HEK293T (cell line): Measurements from ENCODE around the gene GRAMD2B.

Source experiments
- CTCF ChIA-PET: fragments of 350-600 bp; formaldehyde crosslinking; extraction: SDS; loops from one replicate; lab custom pipeline; 2021; ENCODE audit warnings: antibody characterized with exemption, inconsistent platforms; lab: Yijun Ruan, JAX
- POLR2A ChIA-PET: fragments of 350-600 bp; formaldehyde crosslinking; extraction: SDS; loops from one replicate; lab custom pipeline; 2020; ENCODE audit warnings: antibody characterized with exemption, inconsistent platforms; lab: Yijun Ruan, JAX
- DNase-seq: peaks from one replicate; pipeline ENCODE4 v3.0.0; 2012; ENCODE audit warnings: mixed read lengths; ENCODE audit errors: extremely low spot score
- ARNT ChIP-seq: fragments of 450-650 bp; IDR thresholded peaks from 2 replicates; pipeline ENCODE4 v1.6.1; 2017; ENCODE audit warnings: mild to moderate bottlenecking
- BHLHE40 ChIP-seq: fragments of 450-650 bp; IDR thresholded peaks from 2 replicates; pipeline ENCODE4 v1.6.1; 2016; ENCODE audit warnings: mild to moderate bottlenecking, moderate library complexity, borderline replicate concordance
- CTBP1 ChIP-seq: fragments of 450-650 bp; IDR thresholded peaks from 2 replicates; pipeline ENCODE4 v1.6.1; 2016; ENCODE audit warnings: borderline replicate concordance
- ELF4 ChIP-seq: fragments of 450-650 bp; IDR thresholded peaks from 2 replicates; pipeline ENCODE4 v1.6.1; 2017; ENCODE audit warnings: antibody characterized with exemption
- FOXA1 ChIP-seq: fragments of 450-650 bp; IDR thresholded peaks from 2 replicates; pipeline ENCODE4 v1.6.1; 2016; ENCODE audit warnings: mild to moderate bottlenecking
- FOXK2 ChIP-seq: fragments of 450-650 bp; IDR thresholded peaks from 2 replicates; pipeline ENCODE4 v1.6.1; 2016; ENCODE audit warnings: mild to moderate bottlenecking
- FOXM1 ChIP-seq: fragments of 450-650 bp; IDR thresholded peaks from 2 replicates; pipeline ENCODE4 v1.6.1; 2017; ENCODE audit warnings: mild to moderate bottlenecking, borderline replicate concordance
- HDGF ChIP-seq: fragments of 450-650 bp; IDR thresholded peaks from 2 replicates; pipeline ENCODE4 v1.6.1; 2017; ENCODE audit warnings: antibody characterized with exemption, borderline replicate concordance
- L3MBTL2 ChIP-seq: fragments of 450-650 bp; conservative IDR thresholded peaks from 2 replicates; pipeline ENCODE4 v1.6.1; 2016; ENCODE audit warnings: mild to moderate bottlenecking
- LEF1 ChIP-seq: fragments of 450-650 bp; IDR thresholded peaks from 2 replicates; pipeline ENCODE4 v1.6.1; 2017; ENCODE audit warnings: mild to moderate bottlenecking, borderline replicate concordance
- NFRKB ChIP-seq: fragments of 450-650 bp; IDR thresholded peaks from 2 replicates; pipeline ENCODE4 v1.6.1; 2016; ENCODE audit warnings: mild to moderate bottlenecking, moderate library complexity
- SP1 ChIP-seq: fragments of 450-650 bp; IDR thresholded peaks from 2 replicates; pipeline ENCODE4 v1.6.1; 2017
- SUZ12 ChIP-seq: fragments of 450-650 bp; IDR thresholded peaks from 2 replicates; pipeline ENCODE4 v1.6.1; 2016; ENCODE audit warnings: mild to moderate bottlenecking
- TARDBP ChIP-seq: fragments of 450-650 bp; IDR thresholded peaks from 2 replicates; pipeline ENCODE4 v1.6.1; 2016
- ZNF384 ChIP-seq: fragments of 450-650 bp; IDR thresholded peaks from 2 replicates; pipeline ENCODE4 v1.6.1; 2016
- TF ChIP-seq, protein P1 (sequence below): fragments of 450-650 bp; IDR thresholded peaks from 2 replicates; pipeline ENCODE4 v1.6.1; 2016

GRAMD2B gene

DNA sequence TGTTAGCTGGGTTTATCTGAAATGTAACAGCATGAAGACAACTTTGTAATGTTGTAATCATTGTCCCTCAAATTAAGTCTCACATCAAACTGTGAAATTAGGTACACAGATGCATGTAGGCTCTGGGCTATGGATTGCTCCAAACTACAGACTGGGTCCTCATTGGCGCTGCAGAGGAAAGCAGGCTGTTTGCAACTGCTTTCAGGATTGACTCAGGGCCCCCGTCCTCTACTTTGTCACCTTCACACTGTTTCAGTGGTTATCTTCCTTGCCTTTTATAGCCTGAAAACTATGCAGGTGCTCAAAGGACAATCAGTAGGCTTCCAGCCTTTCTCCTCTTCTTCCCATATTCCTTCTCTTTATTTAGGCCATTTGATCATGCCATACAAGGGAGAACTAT is 18.0 kb downstream of the GRAMD2B start:
- ChIA-PET CTCF (no interaction called here), POLR2A (no interaction called here)
- TF ChIP-seq LEF1 (no peak), SP1 (no peak), FOXA1 (no peak), HDGF (no peak), TARDBP (no peak), SUZ12 (no peak), FOXM1 (no peak), CTBP1 (no peak), ELF4 (no peak), ARNT (no peak), FOXK2 (no peak), L3MBTL2 (no peak), ZNF384 (no peak), NFRKB (no peak), BHLHE40 (no peak)
- TF ChIP-seq, protein P1, sequence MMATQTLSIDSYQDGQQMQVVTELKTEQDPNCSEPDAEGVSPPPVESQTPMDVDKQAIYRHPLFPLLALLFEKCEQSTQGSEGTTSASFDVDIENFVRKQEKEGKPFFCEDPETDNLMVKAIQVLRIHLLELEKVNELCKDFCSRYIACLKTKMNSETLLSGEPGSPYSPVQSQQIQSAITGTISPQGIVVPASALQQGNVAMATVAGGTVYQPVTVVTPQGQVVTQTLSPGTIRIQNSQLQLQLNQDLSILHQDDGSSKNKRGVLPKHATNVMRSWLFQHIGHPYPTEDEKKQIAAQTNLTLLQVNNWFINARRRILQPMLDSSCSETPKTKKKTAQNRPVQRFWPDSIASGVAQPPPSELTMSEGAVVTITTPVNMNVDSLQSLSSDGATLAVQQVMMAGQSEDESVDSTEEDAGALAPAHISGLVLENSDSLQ = no peak
- DNase-seq = no peak

DNA sequence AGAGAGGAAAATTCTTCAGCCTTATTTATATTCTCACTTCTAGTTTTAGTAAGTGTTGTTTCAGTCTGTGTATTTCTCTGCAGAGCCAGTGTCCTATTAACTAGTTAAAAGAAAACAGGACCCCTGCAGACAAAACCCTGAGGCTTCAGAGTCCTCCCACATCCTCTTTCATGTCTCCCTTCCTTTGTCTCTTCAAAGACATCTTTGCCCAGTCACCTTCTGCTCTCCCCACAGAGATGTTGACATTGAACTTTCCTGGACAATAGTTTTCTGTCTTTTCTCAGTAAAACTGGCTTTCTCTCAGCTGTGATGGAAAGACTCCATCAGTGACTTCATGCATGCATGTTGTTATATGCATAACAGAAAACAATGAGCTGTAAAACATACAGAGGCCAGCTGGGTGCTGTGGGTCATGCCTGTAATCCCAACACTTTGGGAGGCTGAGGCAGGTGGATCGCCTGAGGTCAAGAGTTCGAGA is 20.2 kb downstream of the GRAMD2B start:
- ChIA-PET CTCF (no interaction called here), POLR2A (no interaction called here)
- DNase-seq = no peak
- TF ChIP-seq FOXA1 = no peak

GRCh38 chr5:126444137-126444536 is 20.9 kb downstream of the GRAMD2B start:
- ChIA-PET POLR2A (no interaction called here), CTCF (no interaction called here)
- TF ChIP-seq ELF4 (no peak), CTBP1 (no peak), SUZ12 (no peak), ZNF384 (no peak), ARNT (no peak), LEF1 (no peak), NFRKB (no peak), BHLHE40 (no peak), FOXM1 (no peak), SP1 (no peak), FOXK2 (no peak), L3MBTL2 (no peak), HDGF (no peak), FOXA1 (no peak), TARDBP (no peak)
- TF ChIP-seq, protein P1 = no peak
- no peak for DNase-seq

DNA sequence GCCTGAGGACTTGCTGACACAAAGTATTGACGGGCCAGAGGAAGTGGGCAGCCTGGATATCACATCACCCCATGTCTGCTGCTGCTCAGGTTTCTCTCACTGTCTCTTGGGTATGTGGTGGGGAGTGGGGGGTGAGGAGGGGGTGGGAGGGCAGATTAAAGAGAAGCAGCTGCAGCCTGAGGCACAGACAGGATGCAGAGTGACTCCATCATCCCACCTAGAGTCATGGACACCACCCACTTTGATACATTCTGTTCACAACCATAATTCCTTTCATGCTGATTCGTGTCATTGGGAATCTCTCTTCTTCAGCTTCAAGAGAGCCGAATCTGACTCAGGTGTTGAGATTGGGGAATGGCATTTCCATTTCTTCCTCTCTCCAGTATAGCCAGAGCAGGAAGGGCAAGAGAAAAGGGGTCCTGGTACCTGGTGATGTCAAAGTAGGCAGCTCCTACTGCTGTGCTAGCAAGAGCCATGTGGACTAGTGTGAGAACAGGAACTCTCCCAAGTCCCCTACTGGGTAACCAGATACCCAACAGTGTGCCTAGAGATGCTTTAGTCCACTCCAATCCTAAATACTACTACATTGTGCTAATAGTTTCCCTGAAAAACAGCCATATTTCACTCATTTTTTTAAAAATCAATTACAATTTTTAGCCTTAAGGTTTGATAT is 22.4 kb downstream of the GRAMD2B start:
- no peak for DNase-seq
- POLR2A ChIA-PET = no interaction called here
- CTCF ChIA-PET = no interaction called here
- TF ChIP-seq TARDBP (no peak), ARNT (no peak), FOXA1 (no peak), L3MBTL2 (no peak), BHLHE40 (no peak)
- TF ChIP-seq, protein P1 = no peak

DNA sequence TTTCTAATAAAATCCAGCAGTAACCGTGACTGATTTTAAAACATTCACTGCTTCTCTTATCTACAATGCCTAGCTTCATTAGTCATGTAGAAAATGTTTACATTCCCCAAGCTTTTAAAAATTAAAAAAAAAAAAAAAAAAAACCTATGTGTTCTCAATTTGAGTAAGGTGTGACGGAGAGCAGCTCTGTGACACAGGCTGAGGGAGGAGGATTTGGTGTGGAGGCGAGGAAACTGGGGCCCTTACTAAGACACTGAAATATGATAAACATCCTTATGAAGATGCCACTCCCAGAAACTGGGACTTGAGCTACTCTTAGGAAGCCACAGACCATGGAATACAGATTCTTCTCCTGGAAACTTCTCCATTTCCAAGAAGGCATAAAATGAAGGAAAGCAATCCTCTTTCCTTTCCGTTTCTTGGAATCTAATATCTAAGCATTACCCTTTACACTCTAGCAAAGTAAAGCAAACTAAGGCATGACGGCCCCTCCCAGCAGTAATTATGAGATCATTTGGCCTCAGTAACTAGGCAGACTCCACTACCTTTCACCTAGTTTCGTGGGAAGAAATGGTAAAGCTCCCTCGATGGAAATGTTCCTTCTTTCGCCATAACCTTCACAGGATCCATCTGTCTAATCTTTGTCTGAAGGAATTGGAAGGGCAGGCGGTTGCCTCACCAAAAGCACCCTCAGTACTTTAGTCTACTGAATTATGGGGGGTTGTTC is 23.5 kb downstream of the GRAMD2B start:
- TF ChIP-seq, protein P1 = no peak
- TF ChIP-seq SUZ12 = no peak
- no peak for TF ChIP-seq L3MBTL2
- TF ChIP-seq HDGF = no peak
- TF ChIP-seq NFRKB = no peak
- no peak for TF ChIP-seq CTBP1
- TF ChIP-seq BHLHE40 = no peak
- POLR2A ChIA-PET = no interaction called here
- CTCF ChIA-PET = interaction anchor here (0.7 to 1.0 kb wide), 2 partner anchors 88 to 956 kb away, joined by 3 to 4 read pairs; no protein-coding TSS in a partner anchor
- DNase-seq = no peak
